Measurements from ENCODE around the gene GNPNAT1. TPM values are rescaled to one million over a fixed set of nuclear protein-coding genes. Genes with fewer than 3 reads are reported as not detected.
"Not testable (repeated sequence)": the region's sequence is repeated elsewhere in the genome, so short reads cannot be mapped to it uniquely, and the experiment has no call there.

GNPNAT1 gene
- total RNA-seq, 1 experiment from 2014 or later = 44.5 TPM

DNA sequence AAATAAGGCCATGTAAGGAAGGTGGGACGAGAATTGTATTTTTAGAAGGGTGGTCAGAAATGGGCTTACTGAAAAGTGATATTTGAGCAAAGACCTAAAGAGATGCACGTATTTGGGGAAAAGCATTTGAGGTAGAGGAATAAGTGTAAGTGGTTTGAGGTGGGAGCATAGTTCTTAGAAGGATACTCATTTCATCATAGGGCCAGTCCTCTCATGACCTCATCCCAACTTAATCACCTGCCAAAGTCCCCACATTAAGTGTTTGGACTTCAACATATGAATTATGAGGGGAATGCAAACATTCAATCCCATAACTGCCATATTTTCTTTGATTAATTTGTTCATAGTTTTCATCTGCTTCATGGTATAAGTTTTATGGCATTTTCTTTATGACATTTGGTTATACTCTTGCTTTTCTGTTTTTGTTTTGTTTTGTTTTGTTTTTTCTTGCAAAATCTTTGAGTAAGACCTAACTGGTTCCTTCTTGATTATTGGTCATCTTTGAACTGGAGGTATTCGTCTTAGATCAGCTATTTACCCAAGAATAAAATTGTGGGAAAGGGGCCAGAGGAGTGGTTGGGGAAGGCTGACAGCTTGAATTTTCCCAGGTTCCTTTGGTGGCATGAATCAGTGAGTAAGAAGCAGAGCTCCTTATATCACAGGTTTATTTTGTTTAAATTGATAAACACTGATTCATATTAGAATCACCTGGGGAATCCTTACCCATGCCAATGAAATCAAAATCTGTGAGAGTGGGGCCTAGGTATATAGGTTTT is 24.2 kb downstream of the GNPNAT1 start:
- Histone ChIP-seq H4K20me1 (ENCODE audit: low read length) (no peaks in the 10 kb centered on the region), H3K9ac (ENCODE audit: low read length) (0 out of 2 replicates have a peak overlapping the region, but pooled peaks have one; percentile 3), H3K27me3 (ENCODE audit: low read length) (no peaks in the 10 kb centered on the region), H3K4me3 (ENCODE audit: low read length) (no peak overlapping the region), H3K4me1 (ENCODE audit: insufficient read depth, low read length) (peaks cover 31% of the 10 kb centered on the region), H2AFZ (ENCODE audit: low read length) (no peak overlapping the region), H3K79me2 (ENCODE audit: low read length) (no peaks in the 10 kb centered on the region), H3K27ac (ENCODE audit: low read length) (peak overlapping the region; percentile 77), H3K9me3 (ENCODE audit: low read length) (no peaks in the 10 kb centered on the region), H3K9me2 (replicated peaks; ENCODE audit: low read length) (no peaks in the 10 kb centered on the region), H3F3A (ENCODE audit: low read length, unreplicated experiment) (peaks cover 7% of the 10 kb centered on the region), H3K4me2 (ENCODE audit: low read length) (peak overlapping the region; percentile 34), H3K36me3 (ENCODE audit: low read depth, low read length) (peaks cover 19% of the 10 kb centered on the region; the same call in 1 of the 2 replicates)
- peak; percentile 90 for ATAC-seq
- TF ChIP-seq EZH2 (IDR thresholded peaks at IDR 0.05; ENCODE audit: low read length, unreplicated experiment) (no peak), EZH2phosphoT487 (IDR thresholded peaks at IDR 0.05; ENCODE audit: borderline replicate concordance, low read length) (no peak)
- TF ChIP-seq, protein P1, sequence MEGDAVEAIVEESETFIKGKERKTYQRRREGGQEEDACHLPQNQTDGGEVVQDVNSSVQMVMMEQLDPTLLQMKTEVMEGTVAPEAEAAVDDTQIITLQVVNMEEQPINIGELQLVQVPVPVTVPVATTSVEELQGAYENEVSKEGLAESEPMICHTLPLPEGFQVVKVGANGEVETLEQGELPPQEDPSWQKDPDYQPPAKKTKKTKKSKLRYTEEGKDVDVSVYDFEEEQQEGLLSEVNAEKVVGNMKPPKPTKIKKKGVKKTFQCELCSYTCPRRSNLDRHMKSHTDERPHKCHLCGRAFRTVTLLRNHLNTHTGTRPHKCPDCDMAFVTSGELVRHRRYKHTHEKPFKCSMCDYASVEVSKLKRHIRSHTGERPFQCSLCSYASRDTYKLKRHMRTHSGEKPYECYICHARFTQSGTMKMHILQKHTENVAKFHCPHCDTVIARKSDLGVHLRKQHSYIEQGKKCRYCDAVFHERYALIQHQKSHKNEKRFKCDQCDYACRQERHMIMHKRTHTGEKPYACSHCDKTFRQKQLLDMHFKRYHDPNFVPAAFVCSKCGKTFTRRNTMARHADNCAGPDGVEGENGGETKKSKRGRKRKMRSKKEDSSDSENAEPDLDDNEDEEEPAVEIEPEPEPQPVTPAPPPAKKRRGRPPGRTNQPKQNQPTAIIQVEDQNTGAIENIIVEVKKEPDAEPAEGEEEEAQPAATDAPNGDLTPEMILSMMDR (conservative IDR thresholded peaks at IDR 0.05; ENCODE audit: low read depth, low read length) = no peak
- BruUV-seq (replicated peaks) = no TSS peak
- intact Hi-C loops (cut with micrococcal nuclease) = no loop called here
- POLR2A ChIA-PET (ENCODE audit: unreplicated experiment) = interaction anchor here (0.6 to 0.8 kb wide), 3 partner anchors 24 to 184 kb away, joined by 3 to 7 read pairs (median 3); partner anchors contain the start of genes GNPNAT1 and PSMC6
- CTCF ChIA-PET = interaction anchor here (0.8 kb wide), 1 partner anchor 215 kb away, joined by 3 read pairs; the partner anchor contains the start of gene TXNDC16
- peak; percentile 93 for DNase-seq

GRCh38 chr14:52762923-52763322 is 28.5 kb downstream of the GNPNAT1 start:
- H3K9ac ChIP-seq (ENCODE audit: low read length); H3K79me2 ChIP-seq (ENCODE audit: low read length); H3F3A ChIP-seq (ENCODE audit: low read length, unreplicated experiment); CTCF ChIA-PET; H2AFZ ChIP-seq (ENCODE audit: low read length); BruUV-seq (replicated peaks); POLR2A ChIA-PET (ENCODE audit: unreplicated experiment); H4K20me1 ChIP-seq (ENCODE audit: low read length); H3K27ac ChIP-seq (ENCODE audit: low read length); H3K36me3 ChIP-seq (ENCODE audit: low read depth, low read length); ATAC-seq; H3K4me3 ChIP-seq (ENCODE audit: low read length); H3K27me3 ChIP-seq (ENCODE audit: low read length); H3K9me2 ChIP-seq (replicated peaks; ENCODE audit: low read length); H3K4me2 ChIP-seq (ENCODE audit: low read length); H3K9me3 ChIP-seq (ENCODE audit: low read length); DNase-seq: not testable (repeated sequence)
- intact Hi-C loops (cut with micrococcal nuclease) = loop anchor here (2.0 kb wide), 1 partner anchor 14 kb away; no protein-coding TSS in a partner anchor
- H3K4me1 ChIP-seq (ENCODE audit: insufficient read depth, low read length) = peaks cover 15% of the 10 kb centered on the region

GRCh38 chr14:52759145-52759544 is 32.3 kb downstream of the GNPNAT1 start:
- no peak for ATAC-seq
- Histone ChIP-seq H3K36me3 (ENCODE audit: low read depth, low read length) (no peaks in the 10 kb centered on the region; the same call in 1 of the 2 replicates), H3K9ac (ENCODE audit: low read length) (no peak overlapping the region), H3K9me3 (ENCODE audit: low read length) (no peaks in the 10 kb centered on the region), H4K20me1 (ENCODE audit: low read length) (no peaks in the 10 kb centered on the region), H3F3A (ENCODE audit: low read length, unreplicated experiment) (no peaks in the 10 kb centered on the region), H3K4me1 (ENCODE audit: insufficient read depth, low read length) (no peaks in the 10 kb centered on the region), H3K4me3 (ENCODE audit: low read length) (no peak overlapping the region), H3K27me3 (ENCODE audit: low read length) (no peaks in the 10 kb centered on the region), H3K9me2 (replicated peaks; ENCODE audit: low read length) (no peaks in the 10 kb centered on the region), H3K4me2 (ENCODE audit: low read length) (no peak overlapping the region), H2AFZ (ENCODE audit: low read length) (no peak overlapping the region), H3K79me2 (ENCODE audit: low read length) (no peaks in the 10 kb centered on the region), H3K27ac (ENCODE audit: low read length) (no peak overlapping the region)
- ChIA-PET CTCF (interaction anchor here (0.6 kb wide), 1 partner anchor 190 kb away, joined by 3 read pairs; no protein-coding TSS in a partner anchor), POLR2A (ENCODE audit: unreplicated experiment) (no interaction called here)
- no TSS peak for BruUV-seq (replicated peaks)
- no peak for TF ChIP-seq EZH2 (IDR thresholded peaks at IDR 0.05; ENCODE audit: low read length, unreplicated experiment)
- TF ChIP-seq EZH2phosphoT487 (IDR thresholded peaks at IDR 0.05; ENCODE audit: borderline replicate concordance, low read length) = no peak
- TF ChIP-seq, protein P1 (conservative IDR thresholded peaks at IDR 0.05; ENCODE audit: low read depth, low read length) = no peak
- intact Hi-C loops (cut with micrococcal nuclease) = no loop called here
- no peak for DNase-seq

Data from PC-3 (cell line).